Trophoblast cell (in vitro differentiated cells and primary cell): ENCODE data around the gene NLK.

Experiments
- DNase-seq, 2 donors: peaks; one replicate each; pipeline ENCODE4 v3.0.0-alpha.2; 2016
- H2AFZ ChIP-seq: 2 replicates; pipeline ENCODE4 v1.6.1; 2013; ENCODE audit warnings: low read length, moderate library complexity, mild to moderate bottlenecking; ENCODE audit not compliant: insufficient read depth, poor library complexity
- H2AK5ac ChIP-seq: 2 replicates; pipeline ENCODE4 v1.6.1; 2013; ENCODE audit warnings: mild to moderate bottlenecking, low read length
- H2BK120ac ChIP-seq: 2 replicates; pipeline ENCODE4 v1.6.1; 2013; ENCODE audit warnings: low read length, mild to moderate bottlenecking, moderate library complexity; ENCODE audit not compliant: insufficient read depth, poor library complexity
- H2BK12ac ChIP-seq: 2 replicates; pipeline ENCODE4 v1.6.1; 2013; ENCODE audit warnings: mild to moderate bottlenecking, low read length, moderate library complexity
- H2BK5ac ChIP-seq: 2 replicates; pipeline ENCODE4 v1.6.1; 2013; ENCODE audit warnings: low read length, low read depth, moderate library complexity, mild to moderate bottlenecking; ENCODE audit not compliant: poor library complexity
- H3K14ac ChIP-seq: 2 replicates; pipeline ENCODE4 v1.6.1; 2013; ENCODE audit warnings: mild to moderate bottlenecking, low read length
- H3K18ac ChIP-seq: 2 replicates; pipeline ENCODE4 v1.6.1; 2013; ENCODE audit warnings: mild to moderate bottlenecking, low read length
- H3K23ac ChIP-seq: 2 replicates; pipeline ENCODE4 v1.6.1; 2013; ENCODE audit warnings: low read length
- H3K27ac ChIP-seq: 2 replicates; pipeline ENCODE4 v1.5.1; 2013; ENCODE audit warnings: low read depth, mild to moderate bottlenecking, inconsistent platforms, low read length, moderate library complexity
- H3K27me3 ChIP-seq: 2 replicates; pipeline ENCODE4 v1.6.1; 2013; ENCODE audit warnings: inconsistent platforms, mild to moderate bottlenecking, low read length, moderate library complexity; ENCODE audit not compliant: insufficient read depth
- H3K36me3 ChIP-seq, 2 experiments: 1 replicate in 1 of 2; 2 replicates in 1 of 2; pipeline ENCODE4 v1.6.1; 2013; ENCODE audit warnings: low read length in 2 of 2, mild to moderate bottlenecking in 2 of 2, moderate library complexity in 1 of 2; ENCODE audit not compliant: insufficient read depth in 2 of 2, control insufficient read depth in 1 of 2
- H3K4ac ChIP-seq: 2 replicates; pipeline ENCODE4 v1.6.1; 2013; ENCODE audit warnings: low read depth, mild to moderate bottlenecking, low read length, moderate library complexity
- H3K4me1 ChIP-seq, 2 experiments: 1 replicate in 1 of 2; 2 replicates in 1 of 2; pipeline ENCODE4 v1.6.1; 2013; ENCODE audit warnings: low read length in 2 of 2, mild to moderate bottlenecking in 2 of 2, moderate library complexity in 1 of 2; ENCODE audit not compliant: insufficient read depth in 2 of 2, control insufficient read depth in 1 of 2
- H3K4me2 ChIP-seq: 2 replicates; pipeline ENCODE4 v1.6.1; 2013; ENCODE audit warnings: inconsistent platforms, mild to moderate bottlenecking, low read length, moderate library complexity
- H3K4me3 ChIP-seq: 2 replicates; pipeline ENCODE4 v1.5.1; 2013; ENCODE audit warnings: mild to moderate bottlenecking, low read depth, low read length, inconsistent platforms
- H3K79me1 ChIP-seq: one replicate; pipeline ENCODE4 v1.6.1; 2013; ENCODE audit warnings: low read length
- H3K79me2 ChIP-seq: 2 replicates; pipeline ENCODE4 v1.6.1; 2013; ENCODE audit warnings: low read length, mild to moderate bottlenecking; ENCODE audit not compliant: control insufficient read depth, insufficient read depth, poor library complexity
- H3K9ac ChIP-seq: 2 replicates; pipeline ENCODE4 v1.6.1; 2013; ENCODE audit warnings: mild to moderate bottlenecking, low read length
- H3K9me3 ChIP-seq: 2 replicates; pipeline ENCODE4 v1.6.1; 2013; ENCODE audit warnings: low read depth, mild to moderate bottlenecking, control low read depth, inconsistent platforms, low read length; ENCODE audit not compliant: insufficient read depth
- H4K12ac ChIP-seq: 2 replicates; pipeline ENCODE4 v1.6.1; 2013; ENCODE audit warnings: low read depth, mild to moderate bottlenecking, low read length, moderate library complexity
- H4K8ac ChIP-seq: 2 replicates; pipeline ENCODE4 v1.6.1; 2013; ENCODE audit warnings: low read depth, mild to moderate bottlenecking, low read length, moderate library complexity
- H4K91ac ChIP-seq: one replicate; pipeline ENCODE4 v1.6.1; 2013; ENCODE audit warnings: low read depth, mild to moderate bottlenecking, low read length, moderate library complexity
- WGBS: extraction: QIAGEN DNeasy Blood & Tissue Kit; methylation state at CpG from one replicate; pipeline ENCODE4 v1.1.7; 2013; ENCODE audit warnings: missing lambda C conversion rate; ENCODE audit not compliant: insufficient read length, insufficient coverage; ENCODE audit errors: extremely low coverage; 5-methylcytosine and 5-hydroxymethylcytosine counted together

The NLK gene

GRCh38 chr17:28117304-28117703, 74.8 kb downstream of the NLK start:
- Histone ChIP-seq H2BK5ac (no peak overlapping the region), H3K4me1 (peaks cover 0 to 2% of the 10 kb centered on the region in 2 experiments), H2AK5ac (no peak overlapping the region)

GRCh38 chr17:28118362-28118761, 75.9 kb downstream of the NLK start:
- no peak overlapping the region for H3K23ac ChIP-seq
- no peak overlapping the region for H2AFZ ChIP-seq
- no peak overlapping the region for H3K14ac ChIP-seq
- no peak overlapping the region for H2AK5ac ChIP-seq
- no peak overlapping the region for H3K27ac ChIP-seq
- H2BK5ac ChIP-seq = no peak overlapping the region
- H3K79me2 ChIP-seq = no peaks in the 10 kb centered on the region
- no peak overlapping the region for H4K91ac ChIP-seq
- H2BK12ac ChIP-seq = no peak overlapping the region
- H3K36me3 ChIP-seq = no peaks in the 10 kb centered on the region
- no peaks in the 10 kb centered on the region for H3K27me3 ChIP-seq
- WGBS = no CpG with 5 or more reads among the region's 1 CpG
- no peak overlapping the region for H3K4ac ChIP-seq
- no peak overlapping the region for H3K18ac ChIP-seq
- H3K4me1 ChIP-seq = peaks cover 0 to 2% of the 10 kb centered on the region in 2 experiments
- no peaks in the 10 kb centered on the region for H3K79me1 ChIP-seq
- no peak for DNase-seq
- no peak overlapping the region for H3K9ac ChIP-seq
- H2BK120ac ChIP-seq = no peak overlapping the region
- H3K4me3 ChIP-seq = no peak overlapping the region
- no peak overlapping the region for H4K12ac ChIP-seq
- H3K4me2 ChIP-seq = no peak overlapping the region
- H4K8ac ChIP-seq = no peak overlapping the region
- no peaks in the 10 kb centered on the region for H3K9me3 ChIP-seq

More at GRCh38 chr17:28117304-28117703, 74.8 kb downstream of the NLK start:
- Histone ChIP-seq H3K9ac (no peak overlapping the region), H3K14ac (no peak overlapping the region), H4K8ac (no peak overlapping the region), H2BK12ac (no peak overlapping the region), H2BK120ac (no peak overlapping the region), H2AFZ (no peak overlapping the region), H3K27me3 (no peaks in the 10 kb centered on the region), H3K79me2 (no peaks in the 10 kb centered on the region), H4K91ac (no peak overlapping the region), H3K23ac (no peak overlapping the region), H3K18ac (no peak overlapping the region), H3K4ac (no peak overlapping the region), H3K4me3 (no peak overlapping the region), H3K36me3 (no peaks in the 10 kb centered on the region), H3K79me1 (no peaks in the 10 kb centered on the region), H4K12ac (no peak overlapping the region), H3K4me2 (no peak overlapping the region), H3K9me3 (no peaks in the 10 kb centered on the region), H3K27ac (no peak overlapping the region)
- DNase-seq = no peak

GRCh38 chr17:28119046-28119445, 76.6 kb downstream of the NLK start:
- H3K4me2 ChIP-seq = no peak overlapping the region
- H2BK120ac ChIP-seq = no peak overlapping the region
- no peaks in the 10 kb centered on the region for H3K9me3 ChIP-seq
- WGBS = no CpG with 5 or more reads among the region's 2 CpGs
- H3K36me3 ChIP-seq = no peaks in the 10 kb centered on the region
- peaks cover 0 to 2% of the 10 kb centered on the region in 2 experiments for H3K4me1 ChIP-seq
- no peak overlapping the region for H3K18ac ChIP-seq
- no peak overlapping the region for H2AFZ ChIP-seq
- H3K27me3 ChIP-seq = no peaks in the 10 kb centered on the region
- H4K91ac ChIP-seq = no peak overlapping the region
- no peak overlapping the region for H3K4ac ChIP-seq
- H3K79me1 ChIP-seq = no peaks in the 10 kb centered on the region
- no peak overlapping the region for H3K23ac ChIP-seq
- no peak overlapping the region for H3K9ac ChIP-seq
- H4K8ac ChIP-seq = no peak overlapping the region
- no peak overlapping the region for H3K27ac ChIP-seq
- no peaks in the 10 kb centered on the region for H3K79me2 ChIP-seq
- no peak overlapping the region for H2BK5ac ChIP-seq
- no peak for DNase-seq
- no peak overlapping the region for H2AK5ac ChIP-seq
- H3K4me3 ChIP-seq = no peak overlapping the region
- H2BK12ac ChIP-seq = no peak overlapping the region
- H4K12ac ChIP-seq = no peak overlapping the region
- H3K14ac ChIP-seq = no peak overlapping the region

- no peaks in the 10 kb centered on the region for H3K79me1 ChIP-seq
- H3K9me3 ChIP-seq = no peaks in the 10 kb centered on the region
- H4K12ac ChIP-seq = no peak overlapping the region
- H2BK120ac ChIP-seq = no peak overlapping the region
- H2BK12ac ChIP-seq = no peak overlapping the region
- no peak overlapping the region for H3K9ac ChIP-seq
- no CpG with 5 or more reads among the region's 2 CpGs for WGBS
- peaks cover 0 to under 1% of the 10 kb centered on the region in 2 experiments for H3K36me3 ChIP-seq
- no peak overlapping the region for H3K14ac ChIP-seq
- no peak overlapping the region for H2BK5ac ChIP-seq
- no peak overlapping the region for H3K4me3 ChIP-seq
- H2AK5ac ChIP-seq = no peak overlapping the region
- H3K4ac ChIP-seq = no peak overlapping the region
- H3K79me2 ChIP-seq = no peaks in the 10 kb centered on the region
- no peaks in the 10 kb centered on the region for H3K27me3 ChIP-seq
- H4K91ac ChIP-seq = no peak overlapping the region
- no peak for DNase-seq
- no peak overlapping the region for H2AFZ ChIP-seq
- H3K23ac ChIP-seq = no peak overlapping the region
- H4K8ac ChIP-seq = no peak overlapping the region
- H3K4me1 ChIP-seq = peaks cover 0 to 2% of the 10 kb centered on the region in 2 experiments
- no peak overlapping the region for H3K18ac ChIP-seq
- H3K27ac ChIP-seq = no peak overlapping the region
- H3K4me2 ChIP-seq = no peak overlapping the region
Observed at GRCh38 chr17:28119560-28119959, 77.1 kb downstream of the NLK start.
